Stimulated activated CD8-positive, alpha-beta memory T cell treated with anti-CD3 and anti-CD28 coated beads, Interleukin-2, amount 100 ng/mL, for 48 hours (primary cell): ENCODE results near the gene WDR33.

Source experiments
- DNase-seq, 2 donors: peaks; one replicate each; pipeline ENCODE4 v3.0.0-alpha.2; 2020; ENCODE audit warnings: low read depth in 2 of 2

Gene WDR33

DNA sequence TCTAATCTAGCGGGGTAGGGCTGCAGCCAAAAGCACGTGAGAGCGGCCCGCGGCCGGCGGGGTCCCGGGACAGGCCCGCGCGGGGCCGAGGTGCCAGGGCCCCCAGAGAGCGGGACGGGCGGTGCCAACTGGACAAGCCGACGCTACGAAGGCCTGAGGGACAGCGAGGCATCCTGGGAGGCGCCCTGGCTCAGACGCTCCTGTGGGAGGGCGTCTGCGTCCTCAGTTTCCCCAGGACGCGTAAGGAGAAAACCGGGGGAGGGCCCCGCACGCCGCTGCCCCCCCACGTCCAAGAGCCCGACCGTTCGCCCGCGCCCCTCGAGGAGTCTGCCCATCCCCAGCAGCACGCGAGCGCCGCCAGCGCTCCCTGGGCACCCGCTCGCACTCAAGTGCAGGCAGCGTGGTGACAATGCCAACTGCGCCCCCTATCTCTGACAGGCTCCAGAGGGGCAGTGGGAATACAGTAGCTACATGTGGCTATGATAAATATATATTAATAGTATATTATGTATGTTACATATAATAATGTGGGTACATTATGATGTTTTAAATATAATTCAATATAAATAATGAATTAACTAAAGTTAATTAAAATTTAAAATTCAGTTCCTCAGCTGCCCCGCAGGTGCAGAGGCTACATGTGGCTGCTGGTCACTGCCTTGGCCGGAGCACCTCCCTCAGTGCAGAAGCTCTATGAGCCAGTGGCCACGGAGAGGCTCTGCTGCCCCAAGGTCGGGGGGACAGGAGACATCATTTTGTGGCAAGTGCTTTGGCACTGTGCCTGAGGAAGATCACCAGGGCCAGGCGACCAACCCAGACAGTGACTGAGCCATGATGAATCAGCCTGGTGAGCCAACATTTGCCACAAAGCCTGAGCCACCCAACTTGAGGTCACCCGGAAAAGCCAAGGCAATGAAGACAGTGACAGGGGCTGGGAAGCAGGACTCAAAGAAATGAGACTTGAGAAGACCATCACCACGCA, 115.2 kb downstream of the WDR33 start:
- peak in 1 of 2 donors; percentile 46 for DNase-seq

- no peak for DNase-seq
Measured at GRCh38 chr2:127694986-127695385, 116.0 kb downstream of the WDR33 start.

- no peak for DNase-seq
Measured at GRCh38 chr2:127690696-127691095, 120.3 kb downstream of the WDR33 start.

DNA sequence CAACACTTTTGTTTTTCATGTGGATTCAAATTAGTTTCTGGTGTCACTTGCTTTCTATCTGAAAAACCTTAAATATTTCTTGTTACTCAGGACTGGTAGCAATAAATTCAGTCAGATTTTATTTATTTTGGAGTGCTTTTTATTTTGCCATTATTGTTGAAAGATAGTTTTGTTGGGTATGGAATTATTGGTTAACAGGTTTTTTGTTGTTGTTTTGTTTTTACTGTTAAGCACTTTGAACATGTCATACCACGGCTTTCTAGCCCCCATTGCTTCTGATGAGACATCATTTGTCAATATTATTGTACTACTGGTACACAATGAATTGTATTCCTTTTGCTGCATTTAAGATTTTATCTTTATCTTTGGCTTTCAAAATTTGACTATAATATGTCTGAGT, 122.6 kb downstream of the WDR33 start:
- DNase-seq: no peak

DNA sequence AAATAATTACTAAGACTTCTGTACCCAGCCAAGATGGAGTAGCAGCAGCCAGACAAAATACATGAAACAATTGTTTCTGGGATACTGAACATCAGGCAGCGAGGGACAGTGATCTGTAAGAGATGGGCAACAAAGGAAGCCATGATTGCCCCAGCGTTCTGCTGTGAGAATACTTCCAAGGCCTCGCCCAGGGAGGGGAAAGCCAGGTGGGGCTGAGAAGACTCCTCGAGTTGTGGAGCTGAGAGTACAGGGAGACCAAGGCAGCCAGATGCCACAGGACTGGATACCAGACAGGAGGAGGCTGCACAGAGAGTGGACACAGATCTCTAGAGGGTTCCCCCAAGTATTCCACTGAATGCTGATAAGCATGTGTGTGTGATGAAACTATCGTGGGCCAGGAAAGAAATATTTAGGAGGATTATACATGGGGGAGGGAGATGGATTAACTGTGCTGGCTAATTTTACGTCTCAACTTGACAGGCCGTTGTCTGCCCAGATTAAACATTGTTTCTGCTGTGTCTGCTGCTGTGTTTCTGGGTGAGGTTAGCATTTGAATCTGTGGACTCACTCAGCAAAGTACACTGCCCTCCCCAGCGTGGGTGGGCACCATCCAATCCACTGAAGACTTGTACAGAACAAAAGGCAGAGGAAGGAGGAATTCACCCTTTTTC, 125.4 kb downstream of the WDR33 start:
- no peak for DNase-seq

DNA sequence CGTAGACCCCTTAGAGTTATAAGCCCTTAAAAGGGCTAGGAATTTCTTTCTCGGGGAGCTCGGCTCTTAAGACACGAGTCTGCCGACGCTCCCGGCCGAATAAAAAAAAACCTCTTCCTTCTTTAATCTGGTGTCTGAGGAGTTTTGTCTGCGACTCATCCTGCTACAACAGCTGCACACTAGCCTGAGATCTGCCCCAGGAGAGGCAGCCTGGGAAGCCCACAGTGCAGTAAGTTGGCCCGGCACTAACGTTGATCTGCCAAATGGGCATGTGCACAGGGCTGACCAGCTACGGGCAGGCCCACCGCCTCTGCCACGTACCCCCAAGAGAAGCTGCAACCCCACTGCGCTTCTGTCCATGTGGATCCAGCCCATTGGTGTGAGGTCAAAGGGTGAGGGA, 127.2 kb downstream of the WDR33 start:
- DNase-seq: no peak

- DNase-seq: no peak
Measured at GRCh38 chr2:127683056-127683455, 127.9 kb downstream of the WDR33 start.

GRCh38 chr2:127681976-127682857, 128.8 kb downstream of the WDR33 start:
- DNase-seq: no peak

- DNase-seq: no peak
Measured at GRCh38 chr2:127681288-127681804, 129.6 kb downstream of the WDR33 start.

DNA sequence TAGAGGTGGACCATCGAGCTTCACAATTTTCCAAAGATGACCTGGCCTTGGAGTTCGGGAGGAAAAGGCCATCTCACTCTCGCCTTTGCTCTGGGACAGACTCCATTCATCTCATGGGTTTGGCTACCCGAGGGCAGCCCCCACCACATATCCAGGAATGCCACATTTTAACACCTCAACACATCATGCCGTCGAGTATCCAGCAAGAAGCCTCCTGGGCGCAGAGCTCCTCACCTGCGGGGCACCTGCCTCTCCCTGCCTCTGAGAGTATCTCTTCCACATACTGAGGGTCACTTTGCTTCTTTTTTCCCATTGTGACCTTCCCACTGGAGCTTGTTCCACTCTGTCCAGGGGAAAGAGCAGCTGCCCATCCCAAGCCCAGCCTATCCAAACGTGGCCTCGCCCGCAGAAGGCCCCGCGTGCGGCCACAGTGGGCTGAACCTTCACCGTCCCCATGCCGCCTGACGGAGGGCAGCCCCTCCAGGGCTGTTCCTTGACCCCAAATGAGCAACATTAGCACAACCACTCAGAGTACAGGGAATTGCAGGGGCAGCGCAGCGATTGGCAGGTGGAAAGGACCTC, 130.2 kb downstream of the WDR33 start:
- no peak for DNase-seq

- DNase-seq: no peak
Measured at GRCh38 chr2:127679680-127680361, 131.2 kb downstream of the WDR33 start.

DNA sequence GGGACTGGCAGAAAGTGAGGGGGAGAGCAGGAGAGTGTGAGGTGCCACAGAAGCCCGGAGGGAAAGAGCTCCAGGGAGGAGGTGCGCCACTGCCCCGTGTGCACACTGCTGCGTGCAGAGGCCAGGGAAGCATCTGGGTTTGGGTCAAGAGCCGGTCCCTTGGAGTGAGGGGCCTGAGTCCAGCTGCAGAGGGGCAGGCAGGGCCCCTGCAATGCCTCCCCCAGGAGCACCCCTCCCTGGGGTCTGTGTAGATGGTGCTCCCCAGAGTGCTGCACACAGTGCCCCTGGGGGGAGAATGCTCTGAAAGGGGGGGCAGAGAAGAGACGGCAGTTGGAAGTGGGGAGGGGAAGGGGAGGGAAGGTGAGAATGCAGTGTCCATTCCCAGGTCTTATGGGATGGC, 132.0 kb downstream of the WDR33 start:
- no peak for DNase-seq

GRCh38 chr2:127678531-127678930, 132.4 kb downstream of the WDR33 start:
- no peak for DNase-seq

DNA sequence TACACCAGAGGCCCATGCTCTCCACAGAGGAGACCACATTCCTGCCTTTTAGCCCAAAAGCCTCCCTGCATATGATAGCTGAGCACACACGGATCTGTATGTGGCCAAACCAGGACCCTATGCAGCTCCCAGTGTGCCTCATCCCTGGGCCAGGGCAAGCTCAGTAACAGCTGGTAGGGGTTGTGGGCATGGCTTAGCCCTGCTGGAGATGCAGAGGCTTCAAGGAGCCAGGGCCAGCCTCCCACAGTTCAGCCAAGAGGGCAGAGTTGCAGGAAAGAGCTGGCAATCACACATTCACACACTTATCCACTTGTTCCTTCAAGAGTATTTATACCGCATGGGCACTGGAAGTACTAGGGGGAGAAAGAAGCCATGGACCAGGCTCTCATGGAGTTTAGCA, 134.1 kb downstream of the WDR33 start:
- DNase-seq: no peak

DNA sequence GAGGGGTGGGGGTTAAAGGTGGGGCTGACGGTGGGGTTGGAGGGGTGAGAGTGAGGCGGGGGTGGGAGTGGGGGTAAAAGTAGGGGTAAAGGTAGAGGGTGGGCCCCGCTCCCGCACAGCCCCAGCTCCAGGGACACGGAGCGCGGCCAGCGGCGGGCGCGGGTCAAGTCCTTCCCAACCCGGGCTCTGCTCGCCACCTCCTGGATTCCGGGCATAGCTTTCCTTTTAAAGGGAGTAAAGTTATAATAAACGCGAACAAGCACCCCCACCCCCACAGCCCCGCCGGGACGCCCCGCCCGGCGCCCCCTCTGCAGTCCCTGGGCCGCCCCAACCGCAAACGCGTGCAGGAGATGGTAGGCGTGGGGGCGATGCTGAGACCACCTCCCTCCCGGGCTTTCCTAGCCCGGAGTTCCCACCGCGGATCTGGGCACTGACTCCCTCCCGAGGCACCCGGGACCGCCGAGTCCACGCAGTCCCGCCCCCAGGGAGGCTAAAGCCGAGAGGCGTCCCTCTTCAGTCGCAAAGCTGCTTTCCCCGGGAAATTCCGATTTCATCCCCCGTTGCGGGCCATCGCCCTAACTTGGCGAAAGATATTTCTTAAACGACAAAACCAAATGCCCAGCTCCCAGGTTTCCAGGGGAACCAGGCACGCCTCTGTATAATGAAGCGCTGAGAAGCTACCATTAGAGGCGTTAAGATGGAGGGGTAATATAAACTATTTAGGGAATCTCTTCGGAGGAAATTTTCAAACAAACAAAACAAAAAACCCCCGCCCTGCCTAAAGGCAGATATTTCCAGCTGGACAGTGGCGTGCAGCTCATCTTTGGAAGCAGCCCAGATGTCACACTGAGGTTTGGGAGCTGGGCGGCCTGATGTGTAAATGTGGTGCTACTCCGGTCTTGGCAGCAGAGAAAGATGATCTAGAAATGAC, 135.4 kb downstream of the WDR33 start, which contains the start of gene LIMS2:
LIMS2 (minus strand) TSS at position 200 of the 931 bp plus-strand sequence. CDS start 506 bp downstream, outside the sequence.
- DNase-seq: no peak

GRCh38 chr2:127674241-127675209, 136.4 kb downstream of the WDR33 start:
- peak in 1 of 2 donors; percentile 14 for DNase-seq

GRCh38 chr2:127673291-127674069, 137.5 kb downstream of the WDR33 start:
- DNase-seq: no peak
